Measurements from ENCODE around the gene TRERF1. TPM values are rescaled to one million over a fixed set of nuclear protein-coding genes. Genes with fewer than 3 reads are reported as not detected.
A peak's percentile ranks its signal among the peaks of the same experiment; 100 is the strongest.

TRERF1 gene
- total RNA-seq, 1 donor, result 6.5 TPM

GRCh38 chr6:42313941-42314570, 137.7 kb downstream of the TRERF1 start:
- no peak overlapping the region for H3K4me3 ChIP-seq (ENCODE audit: low read depth, low read length)
- DNase-seq (ENCODE audit: low read depth), result peak; percentile 92
- no peak for TF ChIP-seq CTCF (IDR thresholded peaks at IDR 0.05; ENCODE audit: insufficient read depth, low read depth, low read length)

- DNase-seq (ENCODE audit: low read depth), result peak; percentile 79
- H3K4me3 ChIP-seq (ENCODE audit: low read depth, low read length), result no peak overlapping the region
- no peak for TF ChIP-seq CTCF (IDR thresholded peaks at IDR 0.05; ENCODE audit: insufficient read depth, low read depth, low read length)
These were observed 138.7 kb downstream of the TRERF1 start for GRCh38 chr6:42313038-42313437.

- DNase-seq (ENCODE audit: low read depth), result no peak
- no peak for TF ChIP-seq CTCF (IDR thresholded peaks at IDR 0.05; ENCODE audit: insufficient read depth, low read depth, low read length)
- no peak overlapping the region for H3K4me3 ChIP-seq (ENCODE audit: low read depth, low read length)
These were observed 144.6 kb downstream of the TRERF1 start for GRCh38 chr6:42307141-42307470.

- no peak for DNase-seq (ENCODE audit: low read depth)
- no peak for TF ChIP-seq CTCF (IDR thresholded peaks at IDR 0.05; ENCODE audit: insufficient read depth, low read depth, low read length)
- H3K4me3 ChIP-seq (ENCODE audit: low read depth, low read length), result no peak overlapping the region
These were observed 145.1 kb downstream of the TRERF1 start for GRCh38 chr6:42306439-42307140.

GRCh38 chr6:42304053-42304712, 147.5 kb downstream of the TRERF1 start:
- DNase-seq (ENCODE audit: low read depth), result peak; percentile 68
- TF ChIP-seq CTCF (IDR thresholded peaks at IDR 0.05; ENCODE audit: insufficient read depth, low read depth, low read length), result no peak
- no peak overlapping the region for H3K4me3 ChIP-seq (ENCODE audit: low read depth, low read length)

- H3K4me3 ChIP-seq (ENCODE audit: low read depth, low read length), result no peak overlapping the region
- no peak for TF ChIP-seq CTCF (IDR thresholded peaks at IDR 0.05; ENCODE audit: insufficient read depth, low read depth, low read length)
- peak; percentile 55 for DNase-seq (ENCODE audit: low read depth)
These were observed 149.3 kb downstream of the TRERF1 start for GRCh38 chr6:42302411-42302810.
